Effector CD8-positive, alpha-beta T cell (primary cell): ENCODE measurements around the gene ZNF445.
"Not testable (repeated sequence)": the region's sequence is repeated elsewhere in the genome, so short reads cannot be mapped to it uniquely, and the experiment has no call there.

Experiments used
- DNase-seq: peaks from one replicate; lab custom pipeline; 2025; lab: John Stamatoyannopoulos, UW
- total RNA-seq, 4 experiments: gene quantifications; one replicate each; lab custom pipeline; 2026; lab: John Stamatoyannopoulos, UW

Gene ZNF445
- total RNA-seq: 43.1 to 90.8 (median 67.8) reads per million in 4 experiments

DNA sequence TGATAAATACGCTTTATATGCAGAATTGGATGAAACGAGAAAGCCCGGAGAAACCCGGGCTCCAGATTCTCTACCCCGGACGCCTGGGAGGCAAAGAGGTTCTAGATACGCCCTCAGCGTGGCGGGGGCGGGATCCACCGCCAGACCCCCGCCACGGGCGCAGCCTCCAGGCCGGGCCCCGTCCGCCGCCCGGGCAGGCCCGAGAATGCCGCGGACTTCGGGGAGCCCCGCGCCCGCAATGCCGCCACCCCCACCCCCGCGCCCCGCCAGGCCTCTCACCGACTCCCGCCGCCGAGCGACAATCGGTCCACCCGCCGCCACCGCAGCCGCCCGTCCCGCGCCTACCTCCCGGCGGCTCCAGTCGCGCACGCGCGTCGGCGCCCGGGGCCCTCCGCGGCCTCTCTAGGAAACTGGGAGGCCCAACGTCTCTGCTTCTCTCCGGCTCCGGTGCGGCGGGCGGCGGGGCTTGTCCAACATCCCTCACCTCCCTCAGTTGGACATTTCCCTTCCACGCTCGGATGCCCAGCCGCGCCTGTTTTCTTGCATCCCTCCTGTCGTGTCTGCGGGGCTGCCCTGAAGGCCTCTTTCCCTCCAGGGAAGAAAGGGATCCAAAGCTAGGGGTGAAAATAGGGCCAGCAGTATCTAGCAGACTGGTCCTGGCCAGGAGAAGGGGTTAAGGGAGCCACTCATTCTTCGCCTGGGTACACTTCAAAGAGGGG is at the start of gene ZNF445:
TSS of gene ZNF445 (minus strand) at position 359 of the 719 bp plus-strand sequence. CDS start 22,121 bp downstream, outside the sequence.
- peak; percentile 56 for DNase-seq

GRCh38 chr3:44525060-44525459 is 47.6 kb upstream of the ZNF445 start:
- no peak for DNase-seq

GRCh38 chr3:44522494-44522933 is 45.0 kb upstream of the ZNF445 start:
- no peak for DNase-seq

- no peak for DNase-seq
Measured at GRCh38 chr3:44521721-44522120, 44.3 kb upstream of the ZNF445 start.

GRCh38 chr3:44518782-44519156 is 41.3 kb upstream of the ZNF445 start:
- no peak for DNase-seq

DNA sequence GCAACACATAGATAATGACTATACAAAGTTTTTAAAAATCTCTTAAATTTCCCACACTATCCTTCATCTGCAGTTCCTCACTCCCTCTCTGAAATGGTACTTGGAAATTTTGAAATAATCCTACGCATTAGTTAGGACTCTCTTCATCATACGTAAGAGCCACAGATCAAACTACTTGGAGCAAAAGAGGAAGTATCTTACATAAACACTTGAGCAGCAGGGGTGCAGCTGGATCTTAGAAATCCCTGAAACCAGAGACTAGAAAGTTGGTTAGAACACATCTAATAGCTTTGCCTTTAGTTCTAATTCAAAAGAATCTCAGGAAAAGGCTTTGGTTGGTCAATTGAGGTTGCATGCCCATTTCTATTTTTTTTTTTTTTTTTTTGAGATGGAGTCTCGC is 38.8 kb upstream of the ZNF445 start:
- DNase-seq: no peak

DNA sequence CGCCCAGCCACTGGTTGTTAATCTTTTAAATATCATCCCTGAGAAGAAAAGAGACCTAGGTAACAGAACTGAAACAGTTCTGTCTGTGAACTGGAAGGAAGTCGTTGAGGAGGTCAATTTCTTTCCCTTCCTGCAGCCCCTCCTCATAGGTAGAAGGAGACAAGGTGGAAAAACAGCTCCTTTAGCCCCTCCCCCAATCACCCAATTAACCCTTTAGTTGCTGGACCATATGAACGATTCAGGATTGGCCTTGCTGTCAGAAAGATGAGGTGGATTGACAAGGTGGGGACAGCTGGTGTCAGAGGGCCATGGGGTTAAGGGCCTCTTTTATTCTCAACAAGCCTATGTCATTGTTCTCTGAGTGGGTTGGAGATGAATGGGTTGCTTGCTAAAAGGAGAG is 36.0 kb upstream of the ZNF445 start:
- DNase-seq: no peak

- no peak for DNase-seq
Measured at GRCh38 chr3:44511238-44511566, 33.7 kb upstream of the ZNF445 start.

DNA sequence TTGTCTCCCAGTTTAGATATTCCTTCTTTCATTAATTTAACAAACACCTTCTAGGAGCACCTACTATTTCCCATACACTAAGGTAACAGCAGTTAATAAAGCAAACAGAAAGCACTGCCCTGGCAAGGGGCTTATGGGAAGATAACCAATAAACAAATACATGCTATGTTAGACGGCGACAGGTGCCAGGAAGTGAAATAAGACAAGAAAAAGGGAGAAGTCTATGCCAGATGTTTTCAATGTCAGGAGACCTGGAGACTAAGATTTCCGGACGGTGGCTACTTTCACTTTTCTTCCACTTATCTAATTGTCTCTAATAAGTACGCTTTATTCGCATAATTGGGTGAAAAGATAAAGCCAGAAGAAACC is 32.5 kb upstream of the ZNF445 start:
- DNase-seq: no peak

DNA sequence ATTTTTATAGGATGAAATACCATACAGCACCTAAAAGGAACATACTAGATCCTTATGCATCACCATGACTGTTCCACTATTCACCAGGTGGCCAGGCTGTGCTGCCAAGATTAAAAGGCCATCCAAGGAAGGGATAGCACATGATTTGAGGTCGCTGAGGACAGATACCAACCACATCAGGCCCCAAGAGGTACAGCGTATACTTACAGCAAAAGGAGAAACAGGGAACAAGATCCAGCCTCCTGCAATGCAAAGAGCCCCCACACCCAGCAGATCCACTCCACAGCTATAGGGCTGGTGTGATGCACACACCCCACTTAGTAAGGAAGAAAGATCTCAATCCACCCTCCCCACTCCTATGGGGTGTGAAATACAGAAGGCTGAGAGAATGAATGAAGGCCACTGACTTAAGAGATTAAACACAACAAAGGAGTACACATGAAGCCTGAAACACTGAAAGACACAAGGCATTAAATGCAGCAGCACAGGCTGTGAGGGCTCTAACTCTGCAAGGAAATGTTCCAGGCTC is 32.0 kb upstream of the ZNF445 start:
- DNase-seq: no peak

DNA sequence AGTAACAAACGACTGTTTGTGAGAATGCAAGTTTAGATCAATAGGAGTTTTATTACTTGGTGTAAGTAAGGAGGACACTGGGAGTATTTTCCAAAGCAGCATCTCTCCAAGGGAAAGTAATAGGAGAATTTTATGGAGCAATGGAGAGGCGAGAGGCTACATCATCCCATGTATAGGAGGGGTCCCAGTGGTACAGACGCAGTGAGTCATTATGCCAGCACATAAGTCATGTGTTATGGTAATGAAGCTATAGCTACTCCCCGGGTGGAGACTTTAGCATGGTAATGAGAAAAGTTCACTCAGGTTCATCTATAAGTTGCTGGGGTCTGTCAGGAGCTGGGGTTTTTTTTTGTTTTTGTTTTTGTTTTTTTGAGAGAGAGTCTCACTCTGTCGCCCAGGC is 29.5 kb upstream of the ZNF445 start:
- DNase-seq: no peak

DNA sequence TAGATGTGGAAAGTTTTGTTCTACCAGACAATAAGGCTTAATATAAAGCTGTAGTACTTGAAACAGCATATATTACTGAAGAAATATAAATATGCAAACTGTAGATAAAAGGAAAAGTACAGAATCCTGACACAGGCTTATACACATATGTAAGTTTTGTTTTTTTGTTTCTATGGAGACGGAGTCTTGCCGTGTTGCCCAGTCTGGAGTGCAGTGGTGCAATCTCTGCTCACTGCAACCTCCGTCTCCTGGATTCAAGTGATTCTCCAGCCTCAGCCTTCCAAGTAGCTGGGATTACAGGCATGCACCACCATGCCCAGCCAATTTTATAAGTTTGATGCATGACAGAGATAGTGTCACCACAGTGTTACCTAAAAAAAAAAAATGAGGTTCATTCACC is 29.1 kb upstream of the ZNF445 start:
- DNase-seq: no peak

DNA sequence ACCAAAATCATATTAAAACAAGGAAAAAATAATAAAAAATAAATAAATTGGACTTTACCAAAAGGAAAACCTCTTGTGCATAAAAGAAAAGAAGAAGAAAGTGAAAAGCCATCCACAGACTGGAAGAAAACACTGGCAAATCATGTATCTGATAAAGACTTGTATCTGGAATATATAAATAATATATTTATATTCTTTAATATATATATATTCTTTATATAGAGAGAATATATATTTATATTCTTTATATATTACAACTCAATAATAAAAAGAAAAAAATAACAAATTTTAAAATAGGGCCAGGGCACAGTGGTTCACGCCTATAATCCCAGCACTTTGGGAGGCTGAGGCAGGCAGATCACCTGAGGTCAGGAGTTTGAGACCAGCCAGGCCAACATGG is 27.1 kb upstream of the ZNF445 start:
- no peak for DNase-seq

GRCh38 chr3:44503178-44503577 is 25.7 kb upstream of the ZNF445 start:
- DNase-seq: not testable (repeated sequence)

DNA sequence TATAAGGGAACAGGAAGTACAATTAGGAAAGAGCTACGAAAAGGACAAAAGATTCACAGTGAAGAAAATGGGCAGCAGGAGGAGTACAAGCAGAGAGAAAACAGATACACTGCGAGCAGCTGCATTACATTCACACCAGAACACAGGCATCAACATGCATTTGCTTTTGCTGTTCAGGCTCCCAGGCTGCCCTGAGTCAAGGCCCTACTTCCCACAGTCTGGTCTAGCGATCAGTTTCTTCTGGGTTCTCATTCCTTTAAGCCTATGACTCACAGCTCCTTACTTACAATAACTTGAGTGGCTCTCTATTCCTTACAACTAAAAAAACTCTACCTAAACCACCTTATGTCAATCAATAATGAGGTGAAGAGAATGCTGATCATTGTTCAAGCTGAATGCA is 24.5 kb upstream of the ZNF445 start:
- no peak for DNase-seq

DNA sequence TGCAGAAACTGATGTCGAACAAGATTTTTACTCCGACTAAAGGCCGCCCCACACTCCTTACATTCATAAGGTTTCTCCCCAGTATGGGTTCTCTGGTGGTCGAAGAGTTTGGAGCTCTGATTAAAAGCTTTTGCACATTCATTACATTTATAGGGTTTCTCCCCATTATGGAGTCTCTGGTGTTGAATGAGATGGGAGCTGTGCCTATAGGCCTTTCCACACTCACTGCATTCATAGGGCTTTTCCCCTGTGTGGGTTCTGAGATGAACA is 22.4 kb upstream of the ZNF445 start:
- not testable (repeated sequence) for DNase-seq

- no peak for DNase-seq
Measured at GRCh38 chr3:44499149-44499898, 21.9 kb upstream of the ZNF445 start.

- no peak for DNase-seq
Measured at GRCh38 chr3:44495636-44496415, 18.4 kb upstream of the ZNF445 start.

DNA sequence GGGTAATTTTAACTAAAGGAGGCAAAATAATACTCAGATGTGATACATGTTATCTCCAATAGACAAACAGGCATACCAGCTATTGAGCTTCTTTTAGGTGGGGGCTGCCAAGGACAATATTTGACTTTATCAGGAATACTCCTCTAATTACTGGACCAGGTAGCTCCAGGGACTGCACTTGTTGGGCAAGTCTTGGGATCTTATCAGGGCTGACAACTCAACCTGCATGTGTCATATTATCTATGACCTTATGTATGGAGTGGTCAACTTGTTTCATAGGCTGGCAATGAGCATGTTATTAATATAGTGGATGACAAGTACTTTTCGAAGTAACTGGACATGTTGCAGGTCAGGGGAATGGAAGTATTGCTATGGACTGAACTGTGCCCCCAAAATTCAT is 15.0 kb upstream of the ZNF445 start:
- no peak for DNase-seq

DNA sequence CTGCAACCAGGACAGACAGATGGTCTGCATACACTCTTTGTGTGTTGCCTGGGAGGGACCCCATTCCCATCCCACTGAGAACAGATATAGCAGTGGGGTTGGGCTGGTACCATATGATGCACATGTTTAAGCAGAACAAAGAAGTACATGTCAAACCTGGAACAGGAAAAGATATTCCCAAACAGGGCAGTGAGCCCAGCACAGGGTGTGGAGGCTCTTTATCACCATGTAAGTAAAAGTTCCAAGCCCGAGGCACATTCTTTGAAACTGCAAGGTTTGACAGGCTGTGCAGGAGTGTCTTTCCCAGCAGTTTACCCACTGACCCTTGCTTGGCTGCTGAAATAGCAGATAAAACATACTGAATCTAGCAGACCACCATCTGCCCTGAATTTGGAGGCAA is 5.3 kb upstream of the ZNF445 start:
- no peak for DNase-seq

- no peak for DNase-seq
Measured at GRCh38 chr3:44478606-44479094, 1.2 kb upstream of the ZNF445 start.

DNA sequence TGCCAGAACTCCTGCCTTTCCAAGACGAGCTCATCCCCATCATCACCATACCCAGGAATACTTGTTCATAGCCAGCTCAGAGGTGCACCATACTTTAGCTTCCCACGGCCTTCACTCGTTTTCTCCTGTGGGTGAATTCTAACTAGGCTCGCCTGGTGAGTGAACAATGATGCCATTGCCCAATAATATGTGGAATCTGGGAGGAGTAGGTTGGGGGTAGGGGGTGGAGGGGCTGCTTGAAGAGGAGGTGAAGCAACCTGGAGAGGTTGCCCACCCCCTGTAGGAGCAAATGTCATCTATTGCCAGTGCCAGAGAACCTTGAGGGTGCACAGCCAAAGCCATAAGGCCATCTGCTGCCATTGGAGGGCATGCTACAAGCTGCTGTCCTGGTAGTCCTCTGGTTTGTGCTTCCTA is 592 bp upstream of the ZNF445 start:
- no peak for DNase-seq

GRCh38 chr3:44476963-44477311 is 533 bp downstream of the ZNF445 start:
- DNase-seq: no peak
